ENCODE measurements around the gene HBQ1.
"Not testable (repeated sequence)": the region's sequence is repeated elsewhere in the genome, so short reads cannot be mapped to it uniquely, and the experiment has no call there.

The HBQ1 gene

GRCh38 chr16:180101-180675, at the start of gene HBQ1:
HBQ1 (plus strand) TSS chr16:180459; CDS start chr16:180487, 28 bp downstream.
- no peak for DNase-seq (ENCODE audit: low spot score)

GRCh38 chr16:130533-131173, 49.6 kb upstream of the HBQ1 start:
- no peak for DNase-seq (ENCODE audit: low spot score)

- no peak for DNase-seq (ENCODE audit: low spot score)
Measured at GRCh38 chr16:132120-132519, 48.1 kb upstream of the HBQ1 start.

- no peak for DNase-seq (ENCODE audit: low spot score)
Measured at GRCh38 chr16:133716-134115, 46.5 kb upstream of the HBQ1 start.

- no peak for DNase-seq (ENCODE audit: low spot score)
Measured at GRCh38 chr16:138049-138417, 42.2 kb upstream of the HBQ1 start.

GRCh38 chr16:140175-140857, 39.9 kb upstream of the HBQ1 start:
- DNase-seq (ENCODE audit: low spot score): no peak

- no peak for DNase-seq (ENCODE audit: low spot score)
Measured at GRCh38 chr16:142405-142967, 37.8 kb upstream of the HBQ1 start.

- no peak for DNase-seq (ENCODE audit: low spot score)
Measured at GRCh38 chr16:143047-143446, 37.2 kb upstream of the HBQ1 start.

GRCh38 chr16:143456-143855, 36.8 kb upstream of the HBQ1 start:
- DNase-seq (ENCODE audit: low spot score): no peak

- no peak for DNase-seq (ENCODE audit: low spot score)
Measured at GRCh38 chr16:144797-145252, 35.4 kb upstream of the HBQ1 start.

GRCh38 chr16:146646-147045, 33.6 kb upstream of the HBQ1 start:
- DNase-seq (ENCODE audit: low spot score): no peak

- no peak for DNase-seq (ENCODE audit: low spot score)
Measured at GRCh38 chr16:149024-149660, 31.1 kb upstream of the HBQ1 start.

- DNase-seq (ENCODE audit: low spot score): no peak
Measured at GRCh38 chr16:152141-153128, 27.8 kb upstream of the HBQ1 start, which contains the start of gene HBZ. HBZ (plus strand) TSS chr16:152644; CDS start chr16:152910, 266 bp downstream.

- DNase-seq (ENCODE audit: low spot score): not testable (repeated sequence)
Measured at GRCh38 chr16:153129-153521, 27.1 kb upstream of the HBQ1 start.

- not testable (repeated sequence) for DNase-seq (ENCODE audit: low spot score)
Measured at GRCh38 chr16:153550-154216, 26.6 kb upstream of the HBQ1 start.

GRCh38 chr16:154217-155030, 25.8 kb upstream of the HBQ1 start:
- DNase-seq (ENCODE audit: low spot score): no peak

GRCh38 chr16:155031-155398, 25.2 kb upstream of the HBQ1 start:
- no peak for DNase-seq (ENCODE audit: low spot score)

- DNase-seq (ENCODE audit: low spot score): no peak
Measured at GRCh38 chr16:159136-159849, 21.0 kb upstream of the HBQ1 start.

- not testable (repeated sequence) for DNase-seq (ENCODE audit: low spot score)
Measured at GRCh38 chr16:160242-160641, 20.0 kb upstream of the HBQ1 start.
